HS-27A (cell line): ENCODE results near the gene HSPH1.
"Not testable (repeated sequence)": the region's sequence is repeated elsewhere in the genome, so short reads cannot be mapped to it uniquely, and the experiment has no call there.

Experiments used
- DNase-seq: peaks from one replicate; pipeline ENCODE4 v3.0.0-alpha.2; 2012; ENCODE audit warnings: low read depth, missing footprints

Gene HSPH1

DNA sequence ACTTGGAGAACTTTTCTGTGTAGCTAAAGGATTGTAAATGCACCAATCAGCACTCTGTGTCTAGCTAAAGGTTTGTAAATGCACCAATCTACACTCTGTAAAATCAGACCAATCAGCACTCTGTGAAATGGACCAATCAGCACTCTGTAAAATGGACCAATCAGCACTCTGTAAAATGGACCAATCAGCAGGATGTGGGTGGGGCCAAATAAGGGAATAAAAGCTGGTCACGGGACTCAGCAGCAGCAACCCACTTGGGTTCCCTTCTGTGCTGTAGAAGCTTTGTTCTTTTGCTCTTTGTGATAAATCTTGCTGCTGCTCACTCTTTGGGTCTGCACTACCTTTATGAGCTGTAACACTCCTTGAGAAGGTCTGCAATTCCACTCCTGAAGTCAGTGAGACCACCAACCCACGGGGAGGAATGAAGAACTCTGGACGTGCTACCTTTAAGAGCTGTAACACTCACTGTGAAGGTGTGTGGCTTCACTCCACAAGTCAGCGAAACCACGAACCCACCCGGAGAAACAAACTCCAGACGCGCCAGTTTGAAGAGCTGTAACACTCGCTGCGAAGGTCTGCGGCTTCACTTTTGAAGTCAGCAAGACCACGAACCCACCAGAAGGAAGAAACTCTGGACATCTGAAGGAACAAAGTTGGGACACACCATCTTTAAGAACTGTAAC, 16.2 kb upstream of the HSPH1 start:
- not testable (repeated sequence) for DNase-seq

- no peak for DNase-seq
Measured at GRCh38 chr13:31175847-31176532, 14.3 kb upstream of the HSPH1 start.

DNA sequence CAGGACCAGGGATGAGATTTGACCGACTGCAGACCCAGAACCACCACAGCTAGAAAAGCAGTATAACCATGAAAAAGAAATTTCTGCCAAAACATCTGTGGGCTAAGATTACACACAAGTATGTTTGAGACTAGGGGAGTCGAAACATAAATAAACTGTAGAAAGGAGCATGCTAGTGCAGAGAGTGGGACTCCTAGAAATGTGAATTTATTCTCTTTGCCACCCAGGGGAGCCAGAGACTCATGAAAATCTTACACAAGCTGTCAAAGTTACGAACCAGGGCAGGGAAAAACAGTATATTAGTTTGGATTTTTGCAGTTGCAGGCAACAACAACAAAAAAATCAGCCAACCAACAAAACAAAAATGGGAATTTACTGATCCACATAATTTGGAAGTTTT, 12.3 kb upstream of the HSPH1 start:
- DNase-seq, result no peak

DNA sequence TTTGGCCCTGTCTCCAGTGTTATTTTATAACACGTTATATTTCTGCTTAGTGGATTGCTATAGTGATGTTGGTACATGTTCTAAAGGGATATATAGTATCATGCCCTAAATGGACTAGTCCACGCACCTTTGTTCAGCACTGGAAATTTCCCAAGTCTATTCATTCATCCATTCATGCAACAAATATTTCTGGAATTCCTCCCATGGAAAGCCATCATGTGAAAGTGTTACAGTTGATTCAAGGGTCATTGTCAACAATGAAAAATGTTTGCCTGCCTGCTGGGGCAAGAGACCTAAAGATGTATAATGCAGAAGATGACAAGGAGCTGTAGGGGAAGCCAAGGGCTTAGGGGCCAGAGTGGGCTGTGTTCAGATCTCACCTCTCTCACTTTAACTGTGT, 10.8 kb upstream of the HSPH1 start:
- DNase-seq, result peak; percentile 74

GRCh38 chr13:31172001-31172400, 10.3 kb upstream of the HSPH1 start:
- no peak for DNase-seq

DNA sequence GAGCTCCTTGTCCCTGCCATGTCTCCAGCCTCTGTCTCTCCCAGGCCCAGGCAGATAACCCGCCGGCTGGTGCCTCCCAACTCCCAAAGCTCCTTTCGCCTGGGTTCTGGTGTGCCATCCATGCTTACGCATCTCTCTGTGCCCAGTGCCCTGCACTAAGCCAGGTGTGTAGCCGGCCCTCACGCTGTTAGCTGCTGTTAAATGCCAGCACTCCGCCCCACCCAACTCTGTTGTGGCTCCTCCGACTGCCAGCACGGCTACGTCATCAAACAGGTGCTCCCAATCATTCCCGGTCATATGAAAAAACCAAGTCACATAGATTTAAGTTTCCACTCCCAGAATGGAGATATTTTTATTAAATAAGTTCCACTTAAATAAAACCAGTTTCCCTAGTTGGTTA, 7.0 kb upstream of the HSPH1 start:
- no peak for DNase-seq

DNA sequence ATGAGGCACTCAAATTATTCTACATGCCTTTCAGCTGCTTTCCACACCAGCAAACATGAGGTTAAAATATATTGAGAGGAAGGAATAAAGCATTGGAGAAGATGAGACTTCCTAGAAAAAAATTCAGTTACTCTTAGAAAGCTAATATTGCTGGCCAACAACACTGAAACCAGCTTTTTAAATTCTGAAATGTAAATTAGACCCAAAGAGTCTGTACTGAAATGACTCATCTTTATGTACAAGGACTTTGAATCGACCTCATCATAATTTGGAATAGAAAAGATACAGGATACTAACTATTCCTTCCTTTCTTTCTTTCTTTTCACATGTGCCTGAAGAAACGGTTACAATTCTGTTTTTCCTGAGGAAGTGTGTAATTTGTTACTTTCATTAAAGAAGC, 6.5 kb upstream of the HSPH1 start:
- DNase-seq, result no peak

DNA sequence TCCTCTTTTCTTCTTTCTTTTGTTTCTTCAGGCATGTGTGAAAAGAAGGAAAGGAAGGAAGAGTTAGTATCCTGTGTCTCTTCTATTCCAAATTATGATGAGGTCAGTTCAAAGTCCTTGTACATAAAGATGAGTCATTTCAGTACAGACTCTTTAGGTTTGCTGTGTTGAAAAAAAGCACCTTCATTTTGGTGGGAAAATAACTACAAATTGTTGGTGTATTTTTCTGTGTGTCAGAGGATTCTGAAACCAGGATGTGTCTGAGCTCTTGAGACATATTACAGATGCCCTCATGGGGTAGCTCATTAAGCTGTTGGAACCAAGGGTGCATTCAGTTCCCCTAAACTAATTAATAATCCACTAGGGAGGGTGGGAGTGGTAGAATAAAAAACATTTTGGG, 5.8 kb upstream of the HSPH1 start:
- DNase-seq, result no peak

DNA sequence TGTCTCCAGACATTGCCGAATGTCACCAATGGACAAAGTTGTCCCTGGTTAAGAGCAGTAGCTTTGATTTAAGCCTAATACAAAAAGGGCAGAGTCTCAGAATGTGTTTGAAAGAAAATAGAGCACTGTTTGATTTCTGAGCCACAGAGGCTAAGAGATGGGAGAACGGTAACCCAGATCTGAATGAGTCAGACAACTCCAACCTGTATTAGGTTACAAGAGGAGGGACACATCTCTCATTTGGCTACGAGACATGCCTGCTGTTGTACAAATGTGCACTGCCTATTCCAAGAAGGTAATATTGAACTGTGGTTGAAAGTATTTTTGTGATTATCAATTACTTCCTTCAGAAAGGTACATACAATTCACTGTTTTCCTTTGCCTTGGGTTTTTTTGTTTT, 4.9 kb upstream of the HSPH1 start:
- no peak for DNase-seq

DNA sequence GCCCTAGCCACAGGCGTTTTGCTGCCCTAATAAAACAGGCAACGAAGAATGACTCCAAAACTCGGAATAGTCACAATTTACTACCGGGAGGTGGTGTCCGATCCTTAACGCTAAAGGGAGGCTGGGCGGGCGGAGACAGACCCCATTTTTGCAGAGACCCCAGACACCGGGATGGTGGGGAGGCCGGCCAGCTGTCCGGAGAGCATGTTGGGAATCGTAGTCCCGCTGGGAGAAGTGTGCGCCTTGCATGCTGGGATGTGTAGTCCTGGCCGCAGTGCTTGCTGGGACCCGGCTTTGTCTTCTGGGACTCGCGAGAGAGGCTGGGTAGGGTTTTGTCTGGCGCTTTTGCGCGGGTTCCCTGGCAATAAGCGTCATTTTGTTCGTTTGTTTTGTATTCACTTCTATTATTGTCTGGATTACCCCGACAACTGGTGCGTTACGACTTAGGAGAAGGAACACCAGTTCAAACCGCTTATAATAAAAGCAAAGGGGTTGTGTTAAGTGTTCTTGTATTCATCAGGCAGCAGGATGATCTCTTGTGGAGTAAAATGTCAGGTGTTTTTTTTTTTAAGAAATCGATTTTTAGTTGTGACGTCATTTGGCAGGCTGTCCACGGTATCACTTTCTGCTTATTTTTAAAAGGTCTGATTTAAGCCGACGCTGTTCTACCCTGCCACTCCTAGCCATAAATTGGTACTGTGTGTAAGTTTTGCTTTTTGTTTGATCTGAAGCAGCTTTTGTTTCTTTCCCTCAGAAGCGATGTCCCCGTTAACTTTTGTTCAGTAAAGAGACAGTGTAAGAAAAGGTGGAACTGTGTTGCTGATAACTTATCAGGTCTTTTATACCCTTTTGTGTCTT, 676 bp upstream of the HSPH1 start:
- DNase-seq, result peak; percentile 78

DNA sequence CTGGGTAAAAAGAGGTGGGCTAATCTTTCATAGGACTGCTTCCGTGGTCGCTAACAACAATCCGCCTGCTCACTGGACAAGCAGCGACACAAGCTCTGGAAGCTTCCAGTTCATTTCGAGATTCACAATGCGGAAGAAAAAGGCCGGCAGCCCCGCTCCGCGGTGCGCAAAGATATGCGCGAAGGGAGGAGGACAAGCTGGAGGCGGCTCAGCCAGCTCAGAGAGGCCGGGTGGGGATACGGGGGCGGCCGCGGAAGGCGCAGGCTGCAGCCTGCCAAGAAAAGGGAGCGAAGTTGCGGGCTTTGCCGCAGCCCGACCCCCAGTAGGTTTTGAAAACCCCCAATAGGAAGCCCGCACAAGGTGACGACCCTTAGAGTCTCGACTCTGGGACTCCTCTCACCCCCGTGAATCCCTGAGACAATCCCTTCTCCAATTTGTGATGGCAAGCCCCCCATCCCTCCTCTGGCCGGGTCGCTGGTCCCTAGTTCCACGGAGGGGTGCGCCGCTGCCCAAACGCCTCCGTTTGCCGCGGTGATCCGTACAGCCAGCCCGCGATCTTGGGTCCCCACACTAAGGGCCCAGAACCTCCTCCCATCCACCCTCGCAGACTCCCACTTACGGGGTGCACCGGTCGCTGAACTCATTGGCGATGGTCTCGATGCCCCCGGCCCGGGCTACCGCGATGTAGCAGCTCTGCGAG, 697 bp downstream of the HSPH1 start:
- no peak for DNase-seq

GRCh38 chr13:31159306-31159705, 2.4 kb downstream of the HSPH1 start:
- no peak for DNase-seq

GRCh38 chr13:31154939-31155338, 6.8 kb downstream of the HSPH1 start:
- DNase-seq, result no peak

DNA sequence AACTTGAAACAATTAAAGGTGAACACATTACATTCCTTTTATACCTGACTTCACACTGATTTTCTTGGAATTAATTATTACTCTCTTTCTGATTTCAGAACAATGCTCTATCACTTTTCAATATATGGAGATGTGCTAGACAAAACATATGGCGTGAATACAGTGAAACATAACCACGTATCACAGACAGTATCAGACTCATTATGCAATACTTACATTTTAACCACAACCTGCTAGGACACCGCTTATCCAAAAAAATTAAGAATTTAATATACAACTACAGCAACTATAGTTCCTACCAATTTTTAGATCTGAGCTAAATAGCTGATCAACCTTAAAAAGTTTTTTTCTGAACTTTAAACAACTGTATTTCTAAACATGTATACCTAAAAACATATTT, 9.9 kb downstream of the HSPH1 start:
- no peak for DNase-seq

DNA sequence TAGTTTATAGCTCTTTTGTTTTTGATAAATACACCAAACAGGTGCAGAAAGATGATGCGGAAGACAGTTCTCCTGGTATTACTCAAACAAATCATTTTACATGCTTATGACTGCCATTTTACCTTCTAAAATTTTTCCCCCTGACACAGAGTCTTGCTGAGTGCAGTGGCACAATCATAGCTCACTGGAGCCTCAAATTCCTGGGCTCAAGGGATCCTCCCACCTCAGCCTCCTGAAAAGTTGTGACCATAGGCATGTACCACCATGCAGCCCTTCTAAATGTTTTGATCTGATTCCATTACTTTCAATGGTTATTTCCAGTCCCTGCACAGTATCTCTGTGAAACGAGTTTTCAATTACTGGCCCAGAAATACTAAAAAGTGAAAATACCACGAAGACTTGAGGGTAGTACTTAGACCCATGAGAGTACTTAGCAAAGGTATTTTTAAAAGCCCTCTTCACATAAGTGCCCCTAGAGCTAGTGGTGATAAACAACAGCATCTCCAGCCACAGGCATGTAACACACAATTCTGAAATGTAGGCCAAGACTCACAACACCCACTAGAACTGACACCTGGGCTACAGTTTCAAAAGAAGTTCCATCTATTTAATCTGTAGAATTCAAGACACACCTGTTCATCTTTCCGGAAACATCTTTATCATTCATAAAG, 11.3 kb downstream of the HSPH1 start:
- no peak for DNase-seq

- DNase-seq, result no peak
Measured at GRCh38 chr13:31149604-31150003, 12.1 kb downstream of the HSPH1 start.

GRCh38 chr13:31145417-31145816, 16.3 kb downstream of the HSPH1 start:
- no peak for DNase-seq

GRCh38 chr13:31138515-31138914, 23.2 kb downstream of the HSPH1 start:
- no peak for DNase-seq

GRCh38 chr13:31136724-31137123, 25.0 kb downstream of the HSPH1 start:
- DNase-seq, result no peak

DNA sequence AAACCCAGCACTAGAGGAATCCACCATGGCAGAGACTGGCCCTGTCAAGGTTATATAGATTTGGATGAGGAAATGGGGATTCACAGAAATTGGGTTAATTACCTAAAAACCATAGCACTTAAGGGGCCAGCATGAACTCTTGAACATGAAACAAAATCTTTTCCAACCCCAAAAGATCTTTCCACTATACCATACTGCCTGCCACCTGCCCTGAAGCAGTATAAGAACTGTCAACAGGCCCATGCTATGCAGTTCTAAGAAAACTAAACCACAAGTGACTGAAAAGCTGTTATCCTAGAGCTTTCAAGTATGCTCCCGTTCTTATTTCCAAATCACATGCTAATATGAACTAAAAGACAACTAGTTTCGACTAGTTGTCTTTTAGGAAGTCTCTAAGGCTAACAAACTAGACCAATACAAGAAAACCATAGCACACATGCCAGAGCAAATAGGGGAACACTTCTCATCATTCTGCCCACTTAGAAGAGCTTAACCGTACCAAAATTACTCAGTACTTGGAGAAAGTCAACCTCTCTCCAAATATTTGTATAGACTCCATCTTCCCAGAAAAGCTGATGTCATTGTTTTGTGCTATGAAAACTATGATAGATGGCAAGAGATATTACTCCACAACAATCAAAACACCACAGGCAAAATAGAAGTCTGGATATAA, 27.5 kb downstream of the HSPH1 start:
- no peak for DNase-seq

DNA sequence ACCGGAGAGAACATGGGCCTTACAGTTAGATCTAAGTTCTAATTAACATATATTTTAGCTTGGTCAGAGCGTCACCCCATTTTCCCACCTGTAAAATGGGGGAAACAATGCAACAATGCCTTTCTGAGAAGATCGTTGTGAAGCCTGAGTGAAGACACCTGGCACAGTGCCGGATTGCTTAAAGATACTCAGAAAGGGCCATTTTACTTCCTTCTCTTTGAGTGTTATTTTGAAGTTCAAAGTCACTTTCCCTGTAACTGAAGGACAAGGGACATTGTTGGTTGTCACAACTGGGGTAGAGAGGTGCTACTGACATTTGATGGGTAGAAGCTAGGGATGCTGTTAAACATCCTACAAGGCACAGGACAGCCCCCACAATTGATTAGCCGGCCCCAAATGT, 28.1 kb downstream of the HSPH1 start:
- no peak for DNase-seq
